GM12878 (cell line): Measurements from ENCODE around the gene SOX30. TPM values are rescaled to one million over a fixed set of nuclear protein-coding genes. Genes with fewer than 3 reads are reported as not detected.

Experiments used
- CEBPB ChIP-seq, 2 experiments: fragments of 150-350 bp in 1 of 2; IDR thresholded peaks; 2 replicates each; pipeline ENCODE4 v1.6.1; 2012 to 2014; ENCODE audit warnings: low read depth in 2 of 2, low read length in 2 of 2, borderline replicate concordance in 1 of 2, inconsistent platforms in 1 of 2
- ELK1 ChIP-seq: IDR thresholded peaks from 2 replicates; pipeline ENCODE4 v1.6.1; 2012; ENCODE audit warnings: low read depth, low read length, improper control_type of control experiment
- EP300 ChIP-seq, 2 experiments: fragments of 150-350 bp in 1 of 2; IDR thresholded peaks; 2 replicates each; pipeline ENCODE4 v1.6.1; 2011 to 2012; ENCODE audit warnings: low read depth in 2 of 2, low read length in 2 of 2, borderline replicate concordance in 1 of 2, improper control_type of control experiment in 1 of 2, inconsistent platforms in 1 of 2; ENCODE audit not compliant: control insufficient read depth in 1 of 2
- FOXK2 ChIP-seq: fragments of 450-650 bp; IDR thresholded peaks from 2 replicates; pipeline ENCODE4 v1.6.1; 2017; ENCODE audit warnings: mild to moderate bottlenecking, moderate library complexity
- IKZF2 ChIP-seq, 2 experiments: fragments of 450-650 bp; IDR thresholded peaks; 2 replicates each; pipeline ENCODE4 v1.6.1; 2017; ENCODE audit warnings: mild to moderate bottlenecking in 2 of 2, moderate library complexity in 2 of 2
- MEF2B ChIP-seq: fragments of 450-650 bp; IDR thresholded peaks from 2 replicates; pipeline ENCODE4 v1.6.1; 2018; ENCODE audit warnings: mild to moderate bottlenecking, moderate library complexity; ENCODE audit not compliant: partially characterized antibody, poor library complexity, severe bottlenecking
- NFIC ChIP-seq: IDR thresholded peaks from 2 replicates; pipeline ENCODE4 v1.6.1; 2012; ENCODE audit warnings: low read depth, mild to moderate bottlenecking, inconsistent platforms, low read length, moderate library complexity
- PKNOX1 ChIP-seq: fragments of 450-650 bp; IDR thresholded peaks from 2 replicates; pipeline ENCODE4 v1.6.1; 2016; ENCODE audit warnings: mild to moderate bottlenecking
- POU2F2 ChIP-seq: IDR thresholded peaks from 3 replicates; pipeline ENCODE4 v1.6.1; 2011; ENCODE audit warnings: low read depth, mild to moderate bottlenecking, low read length, borderline replicate concordance
- PRDM15 ChIP-seq: fragments of 450-650 bp; formaldehyde crosslinking; IDR thresholded peaks from 2 replicates; pipeline ENCODE4 v1.4.0; 2020; ENCODE audit warnings: mild to moderate bottlenecking, moderate library complexity
- RAD21 ChIP-seq: IDR thresholded peaks from 2 replicates; pipeline ENCODE4 v1.6.1; 2011; ENCODE audit warnings: mild to moderate bottlenecking, low read depth, low read length, moderate library complexity; ENCODE audit not compliant: insufficient read depth
- SIX5 ChIP-seq: IDR thresholded peaks from 2 replicates; pipeline ENCODE4 v1.6.1; 2011; ENCODE audit warnings: mild to moderate bottlenecking, low read depth, low read length, moderate library complexity; ENCODE audit not compliant: severe bottlenecking
- STAT1 ChIP-seq: fragments of 450-650 bp; conservative IDR thresholded peaks from 2 replicates; pipeline ENCODE4 v1.6.1; 2014; ENCODE audit warnings: antibody characterized with exemption, mild to moderate bottlenecking
- STAT3 ChIP-seq: IDR thresholded peaks from 2 replicates; pipeline ENCODE4 v1.6.1; 2011; ENCODE audit warnings: low read depth, low read length, improper control_type of control experiment
- SUZ12 ChIP-seq: fragments of 200-600 bp; sonication (generic); IDR thresholded peaks from one replicate; pipeline ENCODE4 v1.6.1; 2018; ENCODE audit warnings: antibody characterized with exemption, mild to moderate bottlenecking; ENCODE audit not compliant: unreplicated experiment
- TARDBP ChIP-seq: IDR thresholded peaks from 2 replicates; pipeline ENCODE4 v1.6.1; 2016; ENCODE audit warnings: borderline replicate concordance
- TCF7 ChIP-seq: IDR thresholded peaks from 2 replicates; pipeline ENCODE4 v1.6.1; 2014; ENCODE audit warnings: antibody characterized with exemption, borderline replicate concordance
- ZBTB40 ChIP-seq: fragments of 450-650 bp; IDR thresholded peaks from 2 replicates; pipeline ENCODE4 v1.6.1; 2016; ENCODE audit warnings: mild to moderate bottlenecking, moderate library complexity, borderline replicate concordance
- polyA plus RNA-seq, 11 experiments: library from polyadenylated mRNA; depleted of rRNA in 4 of 11; unstranded in 6 of 11; stranded (reverse) in 5 of 11; fragments of >200 nt; fragmentation: Nextera tagmentation in 4 of 11; fragmentation: Illumina TruSeq in 1 of 11; extraction: Ambion mirVana in 4 of 11; extraction: Trizol in 1 of 11; gene quantifications; 1 replicate in 1 of 11; 2 replicates in 10 of 11; pipeline versions ENCODE4 v1.2.1 to v1.2.3, GENCODE V29; 2011 to 2016; ENCODE audit warnings: inconsistent platforms in 2 of 11, missing spikeins in 2 of 11, low read depth in 1 of 11
- total RNA-seq, 4 experiments: library from RNA; depleted of rRNA in 3 of 4; stranded (reverse); fragments of >200 nt in 3 of 4; fragmentation: Illumina TruSeq in 1 of 4; extraction: Trizol in 1 of 4; gene quantifications; 2 replicates each; pipeline versions ENCODE4 v1.2.1 to v1.2.3, GENCODE V29; 2013 to 2021

SOX30 gene
- total and polyA plus RNA-seq, 10 of the 15 experiments (the other 5 are each of a cell fraction or from before 2014, with no cell fraction given): 0.06 to 0.32 (median 0.10) TPM; not detected in 2

GRCh38 chr5:157670662-157671591 is 18.7 kb upstream of the SOX30 start, which contains the start of gene C5orf52 (continued):
- no peak for TF ChIP-seq POU2F2
- no peak for TF ChIP-seq SUZ12
- no peak for TF ChIP-seq PKNOX1
- no peak for TF ChIP-seq EP300 (IDR thresholded peaks at IDR 0.05; ENCODE audit: borderline replicate concordance in 1 of 2, control insufficient read depth in 1 of 2, low read depth in 2 of 2, low read length in 2 of 2)
- TF ChIP-seq PRDM15: no peak
- no peak for TF ChIP-seq TARDBP
- no peak for TF ChIP-seq SIX5
- 0 out of 2 replicates have a peak, but pooled peaks have one; percentile 3 for TF ChIP-seq RAD21
- no peak for TF ChIP-seq CEBPB (IDR thresholded peaks at IDR 0.05; ENCODE audit: borderline replicate concordance in 1 of 2, low read depth in 2 of 2, low read length in 2 of 2)
- TF ChIP-seq ZBTB40: no peak
- peak; percentile 41 to 43; a peak in 3 of 4 replicates for TF ChIP-seq IKZF2 (IDR thresholded peaks at IDR 0.05)
- no peak for TF ChIP-seq MEF2B
- TF ChIP-seq NFIC: 0 out of 2 replicates have a peak, but pooled peaks have one; percentile 55
- TF ChIP-seq TCF7: no peak
- no peak for TF ChIP-seq ELK1
- no peak for TF ChIP-seq STAT3
- TF ChIP-seq STAT1: no peak
- no peak for TF ChIP-seq FOXK2
